ENCODE measurements around the gene TOPAZ1. TPM values are rescaled to one million over a fixed set of nuclear protein-coding genes. Genes with fewer than 3 reads are reported as not detected.

The TOPAZ1 gene
- total RNA-seq, 6 experiments from 2014 or later: not detected

GRCh38 chr3:44252332-44252959, 10.8 kb downstream of the TOPAZ1 start:
- no peaks in the 10 kb centered on the region for H3K27me3 ChIP-seq
- no peak overlapping the region for H3K27ac ChIP-seq
- ATAC-seq (peak in 2 of 4 donors; percentile 51 to 59), DNase-seq (no peak)
- peaks cover 0 to 3% (median 0%) of the 10 kb centered on the region in 4 donors for H3K4me1 ChIP-seq
- intact Hi-C loops (cut with DNase I): no loop called here
- TF ChIP-seq, protein P1, sequence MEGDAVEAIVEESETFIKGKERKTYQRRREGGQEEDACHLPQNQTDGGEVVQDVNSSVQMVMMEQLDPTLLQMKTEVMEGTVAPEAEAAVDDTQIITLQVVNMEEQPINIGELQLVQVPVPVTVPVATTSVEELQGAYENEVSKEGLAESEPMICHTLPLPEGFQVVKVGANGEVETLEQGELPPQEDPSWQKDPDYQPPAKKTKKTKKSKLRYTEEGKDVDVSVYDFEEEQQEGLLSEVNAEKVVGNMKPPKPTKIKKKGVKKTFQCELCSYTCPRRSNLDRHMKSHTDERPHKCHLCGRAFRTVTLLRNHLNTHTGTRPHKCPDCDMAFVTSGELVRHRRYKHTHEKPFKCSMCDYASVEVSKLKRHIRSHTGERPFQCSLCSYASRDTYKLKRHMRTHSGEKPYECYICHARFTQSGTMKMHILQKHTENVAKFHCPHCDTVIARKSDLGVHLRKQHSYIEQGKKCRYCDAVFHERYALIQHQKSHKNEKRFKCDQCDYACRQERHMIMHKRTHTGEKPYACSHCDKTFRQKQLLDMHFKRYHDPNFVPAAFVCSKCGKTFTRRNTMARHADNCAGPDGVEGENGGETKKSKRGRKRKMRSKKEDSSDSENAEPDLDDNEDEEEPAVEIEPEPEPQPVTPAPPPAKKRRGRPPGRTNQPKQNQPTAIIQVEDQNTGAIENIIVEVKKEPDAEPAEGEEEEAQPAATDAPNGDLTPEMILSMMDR (IDR thresholded peaks at IDR 0.05): no peak
- no peak for TF ChIP-seq POLR2A (IDR thresholded peaks at IDR 0.05)
- no peaks in the 10 kb centered on the region for H3K36me3 ChIP-seq
- no peak overlapping the region for H3K4me3 ChIP-seq
- peaks cover 0 to 9% (median 0%) of the 10 kb centered on the region in 4 donors for H3K9me3 ChIP-seq
- 43% methylated on average over 5 of the region's 5 CpGs for WGBS (ENCODE audit: insufficient coverage, low coverage, low lambda C conversion rate, missing lambda C conversion rate)

GRCh38 chr3:44259404-44259803, 17.7 kb downstream of the TOPAZ1 start:
- intact Hi-C loops (cut with DNase I): no loop called here
- no peak overlapping the region for H3K4me3 ChIP-seq

DNA sequence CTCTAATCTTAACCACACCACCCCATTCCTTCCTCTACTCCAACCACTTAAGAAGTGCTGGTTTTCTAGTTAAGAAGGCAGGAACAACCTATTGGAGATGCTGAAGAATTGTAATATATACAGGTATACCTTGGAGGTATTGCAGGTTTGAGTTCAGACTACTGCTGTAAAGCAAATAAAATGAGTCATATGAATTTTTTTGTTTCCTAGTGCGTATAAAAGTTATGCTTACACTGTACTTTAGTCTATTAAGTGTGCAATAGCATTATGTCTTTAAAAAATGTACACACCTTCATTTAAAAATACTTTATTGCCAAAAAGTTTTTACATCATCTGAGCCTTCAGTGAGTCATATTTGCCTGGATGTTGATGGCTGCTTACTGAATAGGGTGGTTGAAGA, 22.5 kb downstream of the TOPAZ1 start:
- Histone ChIP-seq H3K4me1 (no peaks in the 10 kb centered on the region), H3K4me3 (no peak overlapping the region), H3K27ac (no peak overlapping the region), H3K9me3 (no peaks in the 10 kb centered on the region), H3K27me3 (no peaks in the 10 kb centered on the region), H3K36me3 (no peaks in the 10 kb centered on the region)
- intact Hi-C loops (cut with DNase I): no loop called here
- 53% methylated on average over 1 of the region's 1 CpG for WGBS (ENCODE audit: insufficient coverage, low coverage, low lambda C conversion rate, missing lambda C conversion rate)
- ATAC-seq: no peak
- DNase-seq: no peak
- no peak for TF ChIP-seq POLR2A (IDR thresholded peaks at IDR 0.05)
- TF ChIP-seq, protein P1 (IDR thresholded peaks at IDR 0.05): no peak

More at GRCh38 chr3:44259404-44259803, 17.7 kb downstream of the TOPAZ1 start:
- TF ChIP-seq, protein P1 (IDR thresholded peaks at IDR 0.05): no peak
- no peaks in the 10 kb centered on the region for H3K27me3 ChIP-seq
- no peak overlapping the region for H3K27ac ChIP-seq
- H3K9me3 ChIP-seq: no peaks in the 10 kb centered on the region
- DNase-seq (no peak), ATAC-seq (no peak)
- no peaks in the 10 kb centered on the region for H3K4me1 ChIP-seq
- WGBS (ENCODE audit: insufficient coverage, low coverage, low lambda C conversion rate, missing lambda C conversion rate): 100% methylated on average over 1 of the region's 1 CpG
- H3K36me3 ChIP-seq: no peaks in the 10 kb centered on the region

- Histone ChIP-seq H3K36me3 (no peaks in the 10 kb centered on the region), H3K27ac (no peak overlapping the region), H3K27me3 (no peaks in the 10 kb centered on the region), H3K4me1 (no peaks in the 10 kb centered on the region), H3K4me3 (no peak overlapping the region), H3K9me3 (no peaks in the 10 kb centered on the region)
- WGBS (ENCODE audit: insufficient coverage, low coverage, low lambda C conversion rate, missing lambda C conversion rate): 72% methylated on average over 3 of the region's 3 CpGs
- no peak for TF ChIP-seq POLR2A (IDR thresholded peaks at IDR 0.05)
- TF ChIP-seq, protein P1 (IDR thresholded peaks at IDR 0.05): no peak
- intact Hi-C loops (cut with DNase I): no loop called here
- ATAC-seq (no peak), DNase-seq (no peak)
Measured at GRCh38 chr3:44265815-44266214, 24.1 kb downstream of the TOPAZ1 start.

Data from right lobe of liver (tissue), 6 donors.